HEK293T (cell line): ENCODE data around the gene HTT.

ENCODE experiments used
- ARNT ChIP-seq: fragments of 450-650 bp; IDR thresholded peaks from 2 replicates; pipeline ENCODE4 v1.6.1; 2017; ENCODE audit warnings: mild to moderate bottlenecking
- BHLHE40 ChIP-seq: fragments of 450-650 bp; IDR thresholded peaks from 2 replicates; pipeline ENCODE4 v1.6.1; 2016; ENCODE audit warnings: mild to moderate bottlenecking, moderate library complexity, borderline replicate concordance
- ELF4 ChIP-seq: fragments of 450-650 bp; IDR thresholded peaks from 2 replicates; pipeline ENCODE4 v1.6.1; 2017; ENCODE audit warnings: antibody characterized with exemption
- FOXA1 ChIP-seq: fragments of 450-650 bp; IDR thresholded peaks from 2 replicates; pipeline ENCODE4 v1.6.1; 2016; ENCODE audit warnings: mild to moderate bottlenecking
- FOXM1 ChIP-seq: fragments of 450-650 bp; IDR thresholded peaks from 2 replicates; pipeline ENCODE4 v1.6.1; 2017; ENCODE audit warnings: mild to moderate bottlenecking, borderline replicate concordance
- HDGF ChIP-seq: fragments of 450-650 bp; IDR thresholded peaks from 2 replicates; pipeline ENCODE4 v1.6.1; 2017; ENCODE audit warnings: antibody characterized with exemption, borderline replicate concordance
- NFRKB ChIP-seq: fragments of 450-650 bp; IDR thresholded peaks from 2 replicates; pipeline ENCODE4 v1.6.1; 2016; ENCODE audit warnings: mild to moderate bottlenecking, moderate library complexity
- SP1 ChIP-seq: fragments of 450-650 bp; IDR thresholded peaks from 2 replicates; pipeline ENCODE4 v1.6.1; 2017
- SUZ12 ChIP-seq: fragments of 450-650 bp; IDR thresholded peaks from 2 replicates; pipeline ENCODE4 v1.6.1; 2016; ENCODE audit warnings: mild to moderate bottlenecking
- TARDBP ChIP-seq: fragments of 450-650 bp; IDR thresholded peaks from 2 replicates; pipeline ENCODE4 v1.6.1; 2016
- TF ChIP-seq, protein P1 (sequence below): fragments of 450-650 bp; IDR thresholded peaks from 2 replicates; pipeline ENCODE4 v1.6.1; 2016

DNA sequence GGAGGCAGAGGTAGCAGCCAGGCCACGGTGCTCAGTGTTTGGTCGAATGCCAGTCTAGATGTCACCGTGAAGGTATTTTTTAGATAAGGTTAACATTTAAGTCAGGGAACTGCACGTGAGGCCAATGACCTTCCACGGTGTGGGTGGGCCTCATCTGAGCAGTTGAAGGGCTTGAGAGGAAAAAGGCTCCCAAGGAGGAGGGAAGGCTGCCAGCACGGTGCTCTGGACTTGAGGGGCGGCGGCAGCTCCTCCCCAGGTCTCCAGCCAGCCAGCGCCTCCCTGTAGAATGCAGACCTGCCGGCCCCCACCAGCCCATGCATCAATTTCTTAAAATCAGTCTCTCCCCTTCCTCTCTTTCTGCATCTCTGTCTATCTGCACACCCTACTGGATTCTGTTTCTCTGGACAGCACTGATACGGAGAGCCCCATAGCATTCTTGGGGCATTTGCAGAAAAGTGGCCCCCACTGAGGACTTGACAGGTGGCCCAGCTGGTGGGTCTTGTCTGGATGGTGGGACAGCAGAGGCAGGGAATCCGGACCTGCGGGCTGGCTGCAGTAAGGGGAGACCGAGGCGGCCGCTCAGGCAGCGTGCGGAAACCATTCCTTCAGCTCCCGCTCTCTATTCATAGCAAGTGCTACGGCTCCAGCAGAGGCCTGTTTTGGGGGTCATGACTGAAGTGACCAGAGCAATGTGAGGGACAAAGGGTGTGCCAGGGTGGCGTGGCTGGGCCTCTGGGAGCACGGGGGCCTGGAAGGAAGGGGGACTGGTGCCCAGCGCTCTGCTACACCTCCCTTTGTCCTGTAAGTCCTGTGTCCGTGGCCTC is 210.5 kb downstream of the HTT start:
- TF ChIP-seq HDGF (no peak), NFRKB (no peak), SUZ12 (no peak), TARDBP (no peak), ELF4 (no peak), FOXM1 (no peak), ARNT (no peak), FOXA1 (no peak), SP1 (no peak), BHLHE40 (no peak)
- TF ChIP-seq, protein P1, sequence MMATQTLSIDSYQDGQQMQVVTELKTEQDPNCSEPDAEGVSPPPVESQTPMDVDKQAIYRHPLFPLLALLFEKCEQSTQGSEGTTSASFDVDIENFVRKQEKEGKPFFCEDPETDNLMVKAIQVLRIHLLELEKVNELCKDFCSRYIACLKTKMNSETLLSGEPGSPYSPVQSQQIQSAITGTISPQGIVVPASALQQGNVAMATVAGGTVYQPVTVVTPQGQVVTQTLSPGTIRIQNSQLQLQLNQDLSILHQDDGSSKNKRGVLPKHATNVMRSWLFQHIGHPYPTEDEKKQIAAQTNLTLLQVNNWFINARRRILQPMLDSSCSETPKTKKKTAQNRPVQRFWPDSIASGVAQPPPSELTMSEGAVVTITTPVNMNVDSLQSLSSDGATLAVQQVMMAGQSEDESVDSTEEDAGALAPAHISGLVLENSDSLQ, result no peak
